Measurements from ENCODE around the gene CRB2. TPM values are rescaled to one million over a fixed set of nuclear protein-coding genes. Genes with fewer than 3 reads are reported as not detected.

Gene CRB2
- total RNA-seq, 1 experiment from 2014 or later: 0.07 TPM

DNA sequence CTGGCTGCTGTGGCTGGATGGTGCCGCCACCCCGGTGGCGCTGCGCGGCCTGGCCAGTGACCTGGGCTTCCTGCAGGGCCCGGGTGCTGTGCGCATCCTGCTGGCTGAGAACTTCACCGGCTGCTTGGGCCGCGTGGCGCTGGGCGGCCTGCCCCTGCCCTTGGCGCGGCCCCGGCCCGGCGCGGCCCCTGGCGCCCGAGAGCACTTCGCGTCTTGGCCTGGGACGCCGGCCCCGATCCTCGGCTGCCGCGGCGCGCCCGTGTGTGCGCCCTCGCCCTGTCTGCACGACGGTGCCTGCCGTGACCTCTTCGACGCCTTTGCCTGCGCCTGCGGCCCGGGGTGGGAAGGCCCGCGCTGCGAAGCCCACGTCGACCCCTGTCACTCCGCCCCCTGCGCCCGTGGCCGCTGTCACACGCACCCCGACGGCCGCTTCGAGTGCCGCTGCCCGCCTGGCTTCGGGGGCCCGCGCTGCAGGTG lies 17.5 kb downstream of the CRB2 start:
- RAD21 ChIA-PET (ENCODE audit: low non-redundant PET in 1 of 2, low total read pairs in 2 of 2, uncharacterized antibody in 2 of 2, unreplicated experiment in 2 of 2): no interaction called here
- Histone ChIP-seq H3K9me3 (ENCODE audit: control insufficient read depth in 1 of 2, insufficient read depth in 1 of 2, low read depth in 1 of 2, low read length in 2 of 2) (no peaks in the 10 kb centered on the region), H2AFZ (ENCODE audit: low read depth, low read length, poor library complexity, severe bottlenecking) (no peak overlapping the region), H4K20me1 (ENCODE audit: insufficient read depth) (no peaks in the 10 kb centered on the region), H3K9me2 (ENCODE audit: insufficient read depth) (no peaks in the 10 kb centered on the region), H3K27me3 (ENCODE audit: insufficient read depth, low read length) (no peaks in the 10 kb centered on the region), H3K9ac (ENCODE audit: low read length) (no peak overlapping the region), H3K79me2 (ENCODE audit: insufficient read depth, low read length) (no peaks in the 10 kb centered on the region), H3K4me1 (ENCODE audit: control insufficient read depth in 1 of 2, insufficient read depth in 2 of 2, low read length in 2 of 2) (peaks cover 15 to 16% of the 10 kb centered on the region in 2 experiments), H3K4me2 (ENCODE audit: low read length) (no peak overlapping the region), H3K4me3 (replicated peaks in 1 of 2; ENCODE audit: low read depth in 1 of 2, low read length in 2 of 2) (no peak overlapping the region), H3K27ac (ENCODE audit: low read depth, low read length) (no peak overlapping the region), H3K36me3 (ENCODE audit: control insufficient read depth in 1 of 2, insufficient read depth in 2 of 2, low read length in 2 of 2) (no peaks in the 10 kb centered on the region)
- intact Hi-C loops (cut with micrococcal nuclease): no loop called here
- TF ChIP-seq EZH2 (IDR thresholded peaks at IDR 0.05) (no peak), SP1 (IDR thresholded peaks at IDR 0.05; ENCODE audit: low read depth) (no peak), YY1 (IDR thresholded peaks at IDR 0.05; ENCODE audit: extremely low read depth, insufficient replicate concordance, low read depth, low read length) (no peak)
- no peak for ATAC-seq
- POLR2A ChIA-PET: interaction anchor here (0.6 kb wide), 1 partner anchor 110 kb away, joined by 3 read pairs; no protein-coding TSS in a partner anchor
- CTCF ChIA-PET: no interaction called here
- BruUV-seq (replicated peaks): no TSS peak
- no peak for DNase-seq (ENCODE audit: low read depth, low spot score)

DNA sequence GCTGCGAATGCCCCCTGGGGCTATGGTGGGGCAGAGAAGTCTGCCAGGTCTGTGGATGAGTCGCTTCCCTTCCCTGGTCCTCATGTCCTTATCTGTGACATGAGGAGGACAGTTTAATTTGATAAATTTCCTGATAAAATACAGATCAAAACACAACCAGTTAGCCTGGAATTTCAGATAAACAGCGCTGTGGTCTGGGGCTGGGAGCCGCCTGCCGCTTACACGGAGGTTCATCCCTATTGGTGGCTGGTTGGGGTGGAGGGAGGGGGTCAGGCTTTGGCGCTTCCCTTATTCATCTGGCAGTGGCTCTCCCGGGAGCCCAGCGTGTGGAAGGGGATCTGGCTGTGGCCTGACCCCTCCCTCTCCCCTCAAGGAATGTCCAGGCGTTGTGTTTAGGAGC lies 17.9 kb downstream of the CRB2 start:
- H3K4me3 ChIP-seq (replicated peaks in 1 of 2; ENCODE audit: low read depth in 1 of 2, low read length in 2 of 2): no peak overlapping the region
- H3K36me3 ChIP-seq (ENCODE audit: control insufficient read depth in 1 of 2, insufficient read depth in 2 of 2, low read length in 2 of 2): no peaks in the 10 kb centered on the region
- DNase-seq (ENCODE audit: low read depth, low spot score) (no peak), ATAC-seq (no peak)
- intact Hi-C loops (cut with micrococcal nuclease): no loop called here
- CTCF ChIA-PET: no interaction called here
- POLR2A ChIA-PET: interaction anchor here (0.6 kb wide), 1 partner anchor 111 kb away, joined by 3 read pairs; no protein-coding TSS in a partner anchor
- no peaks in the 10 kb centered on the region for H4K20me1 ChIP-seq (ENCODE audit: insufficient read depth)
- peaks cover 15 to 16% of the 10 kb centered on the region in 2 experiments for H3K4me1 ChIP-seq (ENCODE audit: control insufficient read depth in 1 of 2, insufficient read depth in 2 of 2, low read length in 2 of 2)
- H3K9me3 ChIP-seq (ENCODE audit: control insufficient read depth in 1 of 2, insufficient read depth in 1 of 2, low read depth in 1 of 2, low read length in 2 of 2): no peaks in the 10 kb centered on the region
- TF ChIP-seq TCF7L2 (IDR thresholded peaks at IDR 0.05; ENCODE audit: borderline replicate concordance, extremely low read depth, insufficient read depth, insufficient read length) (no peak), SIN3A (IDR thresholded peaks at IDR 0.05; ENCODE audit: low read depth) (no peak), CBX3 (IDR thresholded peaks at IDR 0.05; ENCODE audit: low read depth) (no peak), FOSL1 (IDR thresholded peaks at IDR 0.05; ENCODE audit: low read depth) (no peak), YY1 (IDR thresholded peaks at IDR 0.05; ENCODE audit: extremely low read depth, insufficient replicate concordance, low read depth, low read length) (no peak), POLR2AphosphoS5 (IDR thresholded peaks at IDR 0.05; ENCODE audit: low read depth, low read length) (no peak), JUND (IDR thresholded peaks at IDR 0.05) (no peak), ZNF274 (IDR thresholded peaks at IDR 0.05; ENCODE audit: low read depth, low read length) (no peak)
- TF ChIP-seq, protein P1, sequence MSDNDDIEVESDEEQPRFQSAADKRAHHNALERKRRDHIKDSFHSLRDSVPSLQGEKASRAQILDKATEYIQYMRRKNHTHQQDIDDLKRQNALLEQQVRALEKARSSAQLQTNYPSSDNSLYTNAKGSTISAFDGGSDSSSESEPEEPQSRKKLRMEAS (IDR thresholded peaks at IDR 0.05): no peak
- TF ChIP-seq, protein P2, sequence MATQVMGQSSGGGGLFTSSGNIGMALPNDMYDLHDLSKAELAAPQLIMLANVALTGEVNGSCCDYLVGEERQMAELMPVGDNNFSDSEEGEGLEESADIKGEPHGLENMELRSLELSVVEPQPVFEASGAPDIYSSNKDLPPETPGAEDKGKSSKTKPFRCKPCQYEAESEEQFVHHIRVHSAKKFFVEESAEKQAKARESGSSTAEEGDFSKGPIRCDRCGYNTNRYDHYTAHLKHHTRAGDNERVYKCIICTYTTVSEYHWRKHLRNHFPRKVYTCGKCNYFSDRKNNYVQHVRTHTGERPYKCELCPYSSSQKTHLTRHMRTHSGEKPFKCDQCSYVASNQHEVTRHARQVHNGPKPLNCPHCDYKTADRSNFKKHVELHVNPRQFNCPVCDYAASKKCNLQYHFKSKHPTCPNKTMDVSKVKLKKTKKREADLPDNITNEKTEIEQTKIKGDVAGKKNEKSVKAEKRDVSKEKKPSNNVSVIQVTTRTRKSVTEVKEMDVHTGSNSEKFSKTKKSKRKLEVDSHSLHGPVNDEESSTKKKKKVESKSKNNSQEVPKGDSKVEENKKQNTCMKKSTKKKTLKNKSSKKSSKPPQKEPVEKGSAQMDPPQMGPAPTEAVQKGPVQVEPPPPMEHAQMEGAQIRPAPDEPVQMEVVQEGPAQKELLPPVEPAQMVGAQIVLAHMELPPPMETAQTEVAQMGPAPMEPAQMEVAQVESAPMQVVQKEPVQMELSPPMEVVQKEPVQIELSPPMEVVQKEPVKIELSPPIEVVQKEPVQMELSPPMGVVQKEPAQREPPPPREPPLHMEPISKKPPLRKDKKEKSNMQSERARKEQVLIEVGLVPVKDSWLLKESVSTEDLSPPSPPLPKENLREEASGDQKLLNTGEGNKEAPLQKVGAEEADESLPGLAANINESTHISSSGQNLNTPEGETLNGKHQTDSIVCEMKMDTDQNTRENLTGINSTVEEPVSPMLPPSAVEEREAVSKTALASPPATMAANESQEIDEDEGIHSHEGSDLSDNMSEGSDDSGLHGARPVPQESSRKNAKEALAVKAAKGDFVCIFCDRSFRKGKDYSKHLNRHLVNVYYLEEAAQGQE (IDR thresholded peaks at IDR 0.05; ENCODE audit: low read depth): no peak
- TF ChIP-seq, protein P3, sequence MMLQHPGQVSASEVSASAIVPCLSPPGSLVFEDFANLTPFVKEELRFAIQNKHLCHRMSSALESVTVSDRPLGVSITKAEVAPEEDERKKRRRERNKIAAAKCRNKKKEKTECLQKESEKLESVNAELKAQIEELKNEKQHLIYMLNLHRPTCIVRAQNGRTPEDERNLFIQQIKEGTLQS (IDR thresholded peaks at IDR 0.05): no peak
- H3K27ac ChIP-seq (ENCODE audit: low read depth, low read length): no peak overlapping the region
- RAD21 ChIA-PET (ENCODE audit: low non-redundant PET in 1 of 2, low total read pairs in 2 of 2, uncharacterized antibody in 2 of 2, unreplicated experiment in 2 of 2): no interaction called here
- no peaks in the 10 kb centered on the region for H3K79me2 ChIP-seq (ENCODE audit: insufficient read depth, low read length)
- H3K9me2 ChIP-seq (ENCODE audit: insufficient read depth): no peaks in the 10 kb centered on the region
- no peak overlapping the region for H3K9ac ChIP-seq (ENCODE audit: low read length)
- no peak overlapping the region for H2AFZ ChIP-seq (ENCODE audit: low read depth, low read length, poor library complexity, severe bottlenecking)
- no peaks in the 10 kb centered on the region for H3K27me3 ChIP-seq (ENCODE audit: insufficient read depth, low read length)
- BruUV-seq (replicated peaks): no TSS peak
- H3K4me2 ChIP-seq (ENCODE audit: low read length): no peak overlapping the region
